OCI-LY7 (cell line): ENCODE measurements around the gene DOCK1.

Experiments
- CTCF ChIP-seq: fragments of 200-600 bp; sonication (generic); conservative IDR thresholded peaks from 2 replicates; pipeline ENCODE4 v1.5.1; 2014; ENCODE audit warnings: mild to moderate bottlenecking, antibody characterized with exemption, low read length, moderate library complexity, mixed read lengths
- EZH2phosphoT487 ChIP-seq: fragments of 200-600 bp; sonication (generic); IDR thresholded peaks from 2 replicates; pipeline ENCODE4 v1.6.1; 2018; ENCODE audit warnings: low read depth, borderline replicate concordance, mild to moderate bottlenecking, mixed run types, antibody characterized with exemption, low read length, moderate library complexity, mixed read lengths

- TF ChIP-seq CTCF, result no peak
- TF ChIP-seq EZH2phosphoT487, result no peak
Measured at GRCh38 chr10:126997801-126998590, 92.8 kb downstream of the DOCK1 start.
